ENCODE results near the gene PGAP3. TPM values are rescaled to one million over a fixed set of nuclear protein-coding genes. Genes with fewer than 3 reads are reported as not detected.
A peak's percentile ranks its signal among the peaks of the same experiment; 100 is the strongest.

The PGAP3 gene
- total and polyA plus RNA-seq, 2 of the 4 experiments (the other 2 are of a cell fraction), result 4.3 to 9.8 TPM

DNA sequence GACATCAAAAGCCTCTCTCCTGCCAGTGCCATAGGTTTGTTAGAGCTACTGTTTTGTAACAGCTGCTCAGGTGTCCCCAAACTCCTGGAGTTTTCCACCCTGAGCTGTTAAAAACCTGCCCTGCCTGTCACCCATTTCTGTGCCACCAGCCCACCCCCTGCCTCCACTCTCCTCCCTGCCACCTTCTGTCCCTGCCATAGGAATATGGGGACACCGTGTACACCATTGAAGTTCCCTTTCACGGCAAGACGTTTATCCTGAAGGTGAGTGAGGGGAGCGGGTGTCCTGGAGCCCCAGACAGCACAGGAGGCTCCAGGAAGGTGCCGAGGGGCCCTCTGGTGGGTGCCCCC lies 27.9 kb downstream of the PGAP3 start:
- no peak overlapping the region for H4K5ac ChIP-seq (ENCODE audit: low read depth, low read length)
- H3K9me1 ChIP-seq (ENCODE audit: insufficient read depth, low read length), result no peaks in the 10 kb centered on the region
- CTCF ChIA-PET, result no interaction called here
- H3K79me1 ChIP-seq (ENCODE audit: low read depth in 1 of 2, low read length in 2 of 2), result peaks cover under 1 to 4% of the 10 kb centered on the region in 2 experiments; a peak in 2 of 4 replicates
- ATAC-seq (ENCODE audit: low read depth) (no peak), DNase-seq (no peak)
- no peak overlapping the region for H2BK15ac ChIP-seq (ENCODE audit: low read depth, low read length)
- no peak overlapping the region for H3K27ac ChIP-seq (ENCODE audit: insufficient read depth, low read length)
- H3K56ac ChIP-seq (ENCODE audit: extremely low read depth, insufficient read depth, low read length), result no peak overlapping the region
- no peaks in the 10 kb centered on the region for H3K27me3 ChIP-seq (ENCODE audit: control insufficient read depth, insufficient read depth, low read length)
- H3K4me2 ChIP-seq (ENCODE audit: low read depth, low read length), result no peak overlapping the region
- no peak overlapping the region for H4K8ac ChIP-seq (ENCODE audit: low read depth in 2 of 2, low read length in 2 of 2)
- no peak overlapping the region for H3K9ac ChIP-seq (ENCODE audit: low read depth, low read length)
- dilution Hi-C loops (cut with HindIII; ENCODE audit: low sequenced_read_pairs, unreplicated experiment), result no loop called here
- H3K18ac ChIP-seq (ENCODE audit: low read depth, low read length), result no peak overlapping the region
- intact Hi-C loops (cut with micrococcal nuclease), result no loop called here
- H2AK9ac ChIP-seq (replicated peaks; ENCODE audit: low read depth, low read length, poor library complexity), result peak overlapping the region; percentile 72
- no peak overlapping the region for H3K4me3 ChIP-seq (ENCODE audit: insufficient read depth, low read depth, low read length)
- no peaks in the 10 kb centered on the region; the same call in none of the 2 replicates for H4K20me1 ChIP-seq (ENCODE audit: insufficient read depth, low read length)
- H3K36me3 ChIP-seq (ENCODE audit: control insufficient read depth, insufficient read depth, low read length), result peaks cover 40% of the 10 kb centered on the region
- in situ Hi-C loops (cut with MboI; ENCODE audit: low sequenced_read_pairs), result no loop called here
- no peak overlapping the region for H2AFZ ChIP-seq (replicated peaks; ENCODE audit: low read length, poor library complexity)
- no peak for TF ChIP-seq RAD21 (IDR thresholded peaks at IDR 0.05; ENCODE audit: low read length)
- TF ChIP-seq MAZ (IDR thresholded peaks at IDR 0.05; ENCODE audit: borderline replicate concordance, low read depth, low read length), result no peak
- no peak overlapping the region for H2BK5ac ChIP-seq (ENCODE audit: low read depth, low read length, poor library complexity, severe bottlenecking)
- H3K14ac ChIP-seq (replicated peaks; ENCODE audit: low read depth, low read length), result no peak overlapping the region
- no peak overlapping the region for H3K4ac ChIP-seq (ENCODE audit: low read depth, low read length)
- POLR2A ChIA-PET (ENCODE audit: unreplicated experiment), result no interaction called here
- no peak overlapping the region for H2AK5ac ChIP-seq (ENCODE audit: low read depth, low read length)
- H3K23ac ChIP-seq (ENCODE audit: low read depth, low read length), result no peak overlapping the region
- BruUV-seq (replicated peaks), result no TSS peak
- 83% methylated on average over 1 of the region's 5 CpGs; no CpG with 5 or more reads in 1 of the 2 experiments for WGBS, 2 experiments (ENCODE audit: extremely low coverage in 2 of 2, insufficient read length in 1 of 2)
- H2BK20ac ChIP-seq (ENCODE audit: low read depth, low read length), result no peak overlapping the region
- H3K4me1 ChIP-seq (ENCODE audit: control insufficient read depth, insufficient read depth, low read length), result peaks cover 4% of the 10 kb centered on the region; the same call in 1 of the 2 replicates
- no peaks in the 10 kb centered on the region for H3K9me3 ChIP-seq (ENCODE audit: control insufficient read depth, insufficient read depth, low read length)
- no peak overlapping the region for H2BK120ac ChIP-seq (ENCODE audit: low read depth, low read length)
- H4K91ac ChIP-seq (ENCODE audit: insufficient read depth, low read depth, low read length), result no peak overlapping the region

Measured in IMR-90 (cell line).